MCF 10A (cell line): ENCODE measurements around the gene MRPS12. TPM values are rescaled to one million over a fixed set of nuclear protein-coding genes. Genes with fewer than 3 reads are reported as not detected.
"Not testable (repeated sequence)": the region's sequence is repeated elsewhere in the genome, so short reads cannot be mapped to it uniquely, and the experiment has no call there.

Source experiments
- BruUV-seq: library from RNA; stranded (reverse); fragments of 400-500 nt; replicated peaks from 2 replicates; lab custom pipeline; 2021; lab: Mats Ljungman, UMichigan
- CTCF ChIA-PET: fragments of 300-600 bp; sonication (Branson Sonifier 250); formaldehyde crosslinking; extraction: SDS; loops from one replicate; lab custom pipeline; 2021; ENCODE audit warnings: antibody characterized with exemption, inconsistent platforms; lab: Yijun Ruan, JAX
- POLR2A ChIA-PET: fragments of 300-600, 350-650 bp; sonication (Branson Sonifier 250); formaldehyde crosslinking; extraction: SDS; loops from one replicate; lab custom pipeline; 2020; ENCODE audit warnings: antibody characterized with exemption, inconsistent platforms; lab: Yijun Ruan, JAX
- DNase-seq: peaks from one replicate; pipeline ENCODE4 v3.0.0-alpha.2; 2018; ENCODE audit not compliant: unreplicated experiment
- H3K27ac Mint-ChIP-seq: one replicate; pipeline ENCODE4 v1.8.0; 2022; ENCODE audit warnings: mild to moderate bottlenecking, low read depth, mixed read lengths; ENCODE audit not compliant: unreplicated experiment
- H3K27me3 Mint-ChIP-seq: one replicate; pipeline ENCODE4 v1.8.0; 2022; ENCODE audit warnings: mixed read lengths; ENCODE audit not compliant: insufficient read depth, unreplicated experiment
- H3K36me3 Mint-ChIP-seq: one replicate; pipeline ENCODE4 v1.8.0; 2022; ENCODE audit warnings: mild to moderate bottlenecking, moderate library complexity, mixed read lengths; ENCODE audit not compliant: insufficient read depth, unreplicated experiment
- H3K4me1 Mint-ChIP-seq: one replicate; pipeline ENCODE4 v1.8.0; 2022; ENCODE audit warnings: mixed read lengths; ENCODE audit not compliant: insufficient read depth, unreplicated experiment
- H3K4me3 Mint-ChIP-seq: one replicate; pipeline ENCODE4 v1.8.0; 2022; ENCODE audit warnings: mild to moderate bottlenecking, moderate library complexity, mixed read lengths; ENCODE audit not compliant: unreplicated experiment
- H3K9me3 Mint-ChIP-seq: one replicate; pipeline ENCODE4 v1.8.0; 2022; ENCODE audit warnings: mixed read lengths; ENCODE audit not compliant: unreplicated experiment
- intact Hi-C: fragments of 100-400 bp; cut with micrococcal nuclease; formaldehyde crosslinking; loops from 2 replicates; pipeline ENCODE4 v1.14.1; 2022
- total RNA-seq: library from RNA; stranded (reverse); gene quantifications from 2 replicates; pipeline ENCODE4 v1.2.3, GENCODE V29; 2022
- TF ChIP-seq, protein P1 (sequence below): fragments of 200-600 bp; IDR thresholded peaks from one replicate; pipeline ENCODE4 v1.8.0; 2022; ENCODE audit warnings: antibody characterized with exemption, mild to moderate bottlenecking; ENCODE audit not compliant: unreplicated experiment

MRPS12 gene
- total RNA-seq, 1 experiment from 2014 or later: 53.3 TPM

DNA sequence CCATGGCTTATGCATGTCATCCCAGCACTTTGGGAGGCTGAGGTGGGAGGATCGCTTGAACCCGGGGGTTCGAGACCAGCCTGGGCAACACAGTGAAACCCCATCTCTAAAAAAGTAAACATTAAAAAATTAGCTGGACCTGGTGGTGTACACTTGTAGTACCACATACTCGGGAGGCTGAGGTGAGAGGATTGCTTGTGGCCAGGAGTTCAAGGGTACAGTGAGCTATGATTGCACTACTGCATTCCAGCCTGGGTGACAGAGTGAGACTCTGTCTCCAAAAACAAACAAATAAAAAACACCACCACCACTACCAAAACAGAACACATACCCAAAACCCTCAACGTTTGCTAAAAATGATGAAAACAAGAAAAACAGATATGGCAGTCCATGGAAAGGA, 28.9 kb downstream of the MRPS12 start:
- no peaks in the 10 kb centered on the region for H3K36me3 Mint-ChIP-seq
- ChIA-PET CTCF (interaction anchor here (0.7 to 1.6 kb wide), 8 partner anchors 29 to 486 kb away, joined by 3 to 7 read pairs (median 4); partner anchors contain the start of genes MRPS12, SARS2 and SUPT5H), POLR2A (no interaction called here)
- H3K4me3 Mint-ChIP-seq: no peak overlapping the region
- H3K4me1 Mint-ChIP-seq: peaks cover 5% of the 10 kb centered on the region
- H3K27me3 Mint-ChIP-seq: no peaks in the 10 kb centered on the region
- H3K9me3 Mint-ChIP-seq: no peaks in the 10 kb centered on the region
- DNase-seq: no peak
- H3K27ac Mint-ChIP-seq: no peak overlapping the region
- intact Hi-C loops: loop anchor here (5.0 kb wide), 1 partner anchor 153 kb away; no protein-coding TSS in a partner anchor
- TF ChIP-seq, protein P1, sequence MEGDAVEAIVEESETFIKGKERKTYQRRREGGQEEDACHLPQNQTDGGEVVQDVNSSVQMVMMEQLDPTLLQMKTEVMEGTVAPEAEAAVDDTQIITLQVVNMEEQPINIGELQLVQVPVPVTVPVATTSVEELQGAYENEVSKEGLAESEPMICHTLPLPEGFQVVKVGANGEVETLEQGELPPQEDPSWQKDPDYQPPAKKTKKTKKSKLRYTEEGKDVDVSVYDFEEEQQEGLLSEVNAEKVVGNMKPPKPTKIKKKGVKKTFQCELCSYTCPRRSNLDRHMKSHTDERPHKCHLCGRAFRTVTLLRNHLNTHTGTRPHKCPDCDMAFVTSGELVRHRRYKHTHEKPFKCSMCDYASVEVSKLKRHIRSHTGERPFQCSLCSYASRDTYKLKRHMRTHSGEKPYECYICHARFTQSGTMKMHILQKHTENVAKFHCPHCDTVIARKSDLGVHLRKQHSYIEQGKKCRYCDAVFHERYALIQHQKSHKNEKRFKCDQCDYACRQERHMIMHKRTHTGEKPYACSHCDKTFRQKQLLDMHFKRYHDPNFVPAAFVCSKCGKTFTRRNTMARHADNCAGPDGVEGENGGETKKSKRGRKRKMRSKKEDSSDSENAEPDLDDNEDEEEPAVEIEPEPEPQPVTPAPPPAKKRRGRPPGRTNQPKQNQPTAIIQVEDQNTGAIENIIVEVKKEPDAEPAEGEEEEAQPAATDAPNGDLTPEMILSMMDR: no peak
- BruUV-seq: no TSS peak

DNA sequence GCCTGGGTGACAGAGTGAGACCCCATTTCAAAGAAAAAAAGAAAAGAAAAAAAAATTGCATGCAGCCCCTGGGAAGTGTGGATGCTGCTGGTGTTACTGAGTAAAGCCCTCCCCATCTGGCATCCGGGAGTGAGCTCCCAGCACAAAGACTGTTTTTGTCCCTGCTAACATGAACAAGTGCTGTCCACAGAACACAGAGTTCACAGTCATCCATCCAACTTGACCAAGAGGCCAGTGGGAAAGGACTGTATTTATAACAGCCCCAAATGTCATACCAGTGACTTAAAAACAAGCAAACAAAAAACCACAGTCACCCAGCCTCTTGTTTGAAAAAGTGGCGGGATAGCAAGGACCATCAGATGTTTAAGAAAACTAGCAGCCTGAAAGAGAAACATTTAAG, 34.0 kb downstream of the MRPS12 start:
- H3K4me3 Mint-ChIP-seq: no peak overlapping the region
- H3K27me3 Mint-ChIP-seq: no peaks in the 10 kb centered on the region
- no peaks in the 10 kb centered on the region for H3K36me3 Mint-ChIP-seq
- ChIA-PET POLR2A (interaction anchor here (0.6 kb wide), 1 partner anchor 32 kb away, joined by 3 read pairs; no protein-coding TSS in a partner anchor), CTCF (no interaction called here)
- DNase-seq: no peak
- BruUV-seq: no TSS peak
- H3K4me1 Mint-ChIP-seq: peaks cover 5% of the 10 kb centered on the region
- H3K27ac Mint-ChIP-seq: no peak overlapping the region
- no peaks in the 10 kb centered on the region for H3K9me3 Mint-ChIP-seq
- intact Hi-C loops: loop anchor here (5.0 kb wide), 1 partner anchor 148 kb away; no protein-coding TSS in a partner anchor
- TF ChIP-seq, protein P1: no peak

DNA sequence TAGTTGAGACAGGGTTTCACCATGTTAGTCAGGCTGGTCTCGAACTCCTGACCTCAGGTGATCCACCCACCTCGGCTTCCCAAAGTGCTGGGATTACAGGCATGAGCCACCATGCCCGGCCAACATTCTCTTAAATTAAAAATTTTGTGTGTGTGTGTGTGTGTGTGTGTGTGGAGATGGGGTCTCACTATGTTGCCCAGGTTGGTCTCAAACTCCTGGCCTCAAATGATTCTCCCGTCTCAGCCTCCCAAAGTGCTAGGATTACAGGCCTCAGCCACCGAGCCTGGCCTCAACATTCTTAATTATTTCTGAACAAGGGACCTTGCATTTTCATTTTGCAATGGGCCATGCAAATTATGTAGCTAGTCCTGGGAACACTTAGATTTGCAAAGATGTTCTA, 35.4 kb downstream of the MRPS12 start:
- H3K36me3 Mint-ChIP-seq, H3K9me3 Mint-ChIP-seq, DNase-seq, H3K4me1 Mint-ChIP-seq, BruUV-seq, H3K27me3 Mint-ChIP-seq, H3K27ac Mint-ChIP-seq, intact Hi-C loops, H3K4me3 Mint-ChIP-seq: not testable (repeated sequence)
- ChIA-PET CTCF (interaction anchor here (0.5 to 0.6 kb wide), 2 partner anchors 67 to 401 kb away, joined by 3 to 5 read pairs; no protein-coding TSS in a partner anchor), POLR2A (interaction anchor here (1.2 kb wide), 1 partner anchor 9 kb away, joined by 7 read pairs; the partner anchor contains the start of gene FBXO17)

DNA sequence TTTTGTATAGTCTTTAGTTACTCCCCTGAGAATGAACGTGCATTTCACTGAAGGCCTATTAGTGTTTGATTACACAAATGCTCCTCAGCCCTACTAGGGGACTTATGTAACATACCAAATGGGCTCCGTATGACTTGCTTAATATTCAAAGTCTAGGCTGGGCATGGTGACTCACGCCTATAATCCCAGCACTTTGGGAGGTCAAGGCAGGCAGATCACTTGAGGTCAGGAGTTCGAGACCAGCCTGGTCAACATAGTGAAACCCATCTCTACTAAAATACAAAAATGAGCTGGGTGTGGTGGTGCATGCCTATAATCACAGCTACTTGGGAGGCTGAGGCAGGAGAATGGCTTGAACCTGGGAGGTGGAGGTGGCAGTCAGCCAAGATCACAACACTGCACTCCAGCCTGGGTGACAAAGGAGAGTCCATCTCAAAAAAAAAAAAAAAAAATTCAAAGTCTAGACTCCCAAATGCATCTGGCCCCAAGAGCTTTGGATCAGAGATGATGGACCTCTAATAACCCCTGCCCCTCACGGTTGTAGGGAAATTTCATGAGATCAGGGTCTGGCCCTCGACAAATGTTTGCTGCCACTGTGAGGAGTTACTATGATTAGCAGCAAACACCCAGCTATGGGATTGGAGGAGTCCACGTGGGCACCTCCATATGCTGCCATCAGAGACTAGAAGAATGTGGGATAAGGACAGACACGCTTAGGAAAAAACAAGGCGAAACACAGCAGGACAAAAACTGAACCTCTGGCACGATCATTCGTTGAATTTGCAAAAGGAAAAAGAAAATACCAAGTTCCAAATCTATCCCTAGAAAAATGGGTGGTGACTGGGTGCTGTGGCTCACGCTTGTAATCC, 40.2 kb downstream of the MRPS12 start:
- H3K9me3 Mint-ChIP-seq: no peaks in the 10 kb centered on the region
- no TSS peak for BruUV-seq
- no peaks in the 10 kb centered on the region for H3K27me3 Mint-ChIP-seq
- ChIA-PET POLR2A (interaction anchor here (0.5 kb wide), 1 partner anchor 119 kb away, joined by 3 read pairs; no protein-coding TSS in a partner anchor), CTCF (interaction anchor here (0.6 to 1.0 kb wide), 4 partner anchors 8 to 625 kb away, joined by 3 to 5 read pairs (median 3); no protein-coding TSS in a partner anchor)
- H3K4me1 Mint-ChIP-seq: peaks cover 9% of the 10 kb centered on the region
- TF ChIP-seq, protein P1: no peak
- H3K27ac Mint-ChIP-seq: no peak overlapping the region
- no peak overlapping the region for H3K4me3 Mint-ChIP-seq
- intact Hi-C loops: no loop called here
- no peaks in the 10 kb centered on the region for H3K36me3 Mint-ChIP-seq
- no peak for DNase-seq
